ENCODE data around the gene MXD3. TPM values are rescaled to one million over a fixed set of nuclear protein-coding genes. Genes with fewer than 3 reads are reported as not detected.
"Not testable (repeated sequence)": the region's sequence is repeated elsewhere in the genome, so short reads cannot be mapped to it uniquely, and the experiment has no call there.

Gene MXD3
- polyA plus RNA-seq, 2 of the 4 experiments (the other 2 are of a cell fraction), result 5.3 to 16.9 TPM

GRCh38 chr5:177347699-177348098 is 36.0 kb upstream of the MXD3 start:
- CTCF ChIA-PET, result interaction anchor here (0.6 to 1.4 kb wide), 5 partner anchors 14 to 139 kb away, joined by 3 to 6 read pairs (median 3); no protein-coding TSS in a partner anchor
- WGBS (ENCODE audit: missing lambda C conversion rate), result 94% methylated on average over 4 of the region's 4 CpGs
- no peak for FAIRE-seq
- ATAC-seq, result no peak
- Histone ChIP-seq H3K4me1 (peaks cover 21% of the 10 kb centered on the region), H3K4me3 (no peak overlapping the region), H3K9me3 (no peaks in the 10 kb centered on the region), H3K27ac (no peak overlapping the region), H3K4me2 (no peak overlapping the region)
- DNase-seq (ENCODE audit: low read depth in 1 of 2, low spot score in 1 of 2), result no peak
- POLR2A ChIA-PET, result no interaction called here
- TF ChIP-seq NR3C1 (IDR thresholded peaks at IDR 0.05) (no peak), ZFP36 (IDR thresholded peaks at IDR 0.05; ENCODE audit: borderline replicate concordance, partially characterized antibody) (no peak)

DNA sequence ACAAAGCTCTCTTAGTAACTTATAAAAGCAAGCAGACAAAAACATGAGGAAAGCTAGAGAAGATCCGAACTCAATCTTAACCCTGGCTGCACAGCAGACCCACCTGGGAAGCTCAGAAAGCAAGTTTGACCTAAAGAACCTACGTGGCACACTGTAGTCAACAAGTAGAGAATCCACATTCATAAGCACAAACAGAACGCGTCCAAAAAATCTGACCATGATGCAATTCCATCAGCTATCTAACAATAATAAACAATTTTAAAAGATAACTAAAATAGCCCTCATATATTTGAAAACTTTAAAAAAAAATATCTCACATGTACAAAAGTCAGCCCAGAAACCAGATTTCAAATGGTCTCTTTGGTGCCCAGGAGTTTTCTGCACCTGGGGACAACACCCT is 35.1 kb upstream of the MXD3 start:
- ATAC-seq (no peak), DNase-seq (ENCODE audit: low read depth in 1 of 2, low spot score in 1 of 2) (no peak), FAIRE-seq (no peak)
- ChIA-PET POLR2A (interaction anchor here (0.6 kb wide), 1 partner anchor 79 kb away, joined by 3 read pairs; the partner anchor contains the start of gene GRK6), CTCF (interaction anchor here (0.9 to 2.1 kb wide), 6 partner anchors 9 to 108 kb away, joined by 3 to 9 read pairs (median 5); no protein-coding TSS in a partner anchor)
- Histone ChIP-seq H3K4me3 (no peak overlapping the region), H3K9me3 (no peaks in the 10 kb centered on the region), H3K27ac (no peak overlapping the region), H3K4me2 (no peak overlapping the region), H3K4me1 (peaks cover 21% of the 10 kb centered on the region)
- TF ChIP-seq EHF (CRISPR knock-in tag; IDR thresholded peaks at IDR 0.05) (no peak), HES2 (IDR thresholded peaks at IDR 0.05) (no peak), MAFK (IDR thresholded peaks at IDR 0.05; ENCODE audit: partially characterized antibody) (no peak), CEBPB (IDR thresholded peaks at IDR 0.05) (no peak), PHF8 (IDR thresholded peaks at IDR 0.05; ENCODE audit: borderline replicate concordance, low read depth) (no peak), FOSL2 (IDR thresholded peaks at IDR 0.05) (no peak), FOSL2 (CRISPR knock-in tag; IDR thresholded peaks at IDR 0.05) (no peak), RARB (CRISPR knock-in tag; IDR thresholded peaks at IDR 0.05) (no peak)
- WGBS (ENCODE audit: missing lambda C conversion rate), result 59% methylated on average over 4 of the region's 4 CpGs

DNA sequence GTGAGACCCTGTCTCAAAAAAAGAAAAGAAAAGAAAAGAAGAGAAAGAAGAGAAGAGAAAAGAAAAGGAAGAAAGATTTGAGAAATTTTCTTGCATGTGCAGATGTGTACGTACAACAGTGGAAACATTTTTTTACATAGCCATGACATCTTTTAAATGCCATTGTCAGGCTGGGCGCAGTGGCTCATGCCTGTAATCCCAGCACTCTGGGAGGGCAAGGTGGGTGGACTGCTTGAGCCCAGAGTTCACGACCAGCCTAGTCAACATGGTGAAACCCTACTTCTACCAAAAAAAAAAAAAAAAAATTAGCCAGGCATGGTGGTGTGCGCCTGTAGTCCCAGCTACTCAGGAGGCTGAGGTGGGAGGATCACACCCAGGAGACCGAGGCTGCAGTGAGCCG is 33.2 kb upstream of the MXD3 start:
- no peak overlapping the region for H3K4me2 ChIP-seq
- H3K4me3 ChIP-seq, result no peak overlapping the region
- H3K4me1 ChIP-seq, result peaks cover 13% of the 10 kb centered on the region; the same call in 2 of the 3 replicates
- no peaks in the 10 kb centered on the region for H3K9me3 ChIP-seq
- POLR2A ChIA-PET, result no interaction called here
- H3K27ac ChIP-seq, result no peak overlapping the region
- 93% methylated on average over 6 of the region's 6 CpGs for WGBS (ENCODE audit: missing lambda C conversion rate)
- TF ChIP-seq ZFP36 (IDR thresholded peaks at IDR 0.05; ENCODE audit: borderline replicate concordance, partially characterized antibody), result no peak
- no peak for TF ChIP-seq GATA3 (IDR thresholded peaks at IDR 0.05; ENCODE audit: borderline replicate concordance)
- no peak for TF ChIP-seq NR3C1 (IDR thresholded peaks at IDR 0.05)
- TF ChIP-seq JUNB (IDR thresholded peaks at IDR 0.05), result no peak
- no peak for TF ChIP-seq ZNF302 (CRISPR knock-in tag; IDR thresholded peaks at IDR 0.05)
- TF ChIP-seq HOXA7 (CRISPR knock-in tag; IDR thresholded peaks at IDR 0.05), result no peak
- TF ChIP-seq, protein P1, sequence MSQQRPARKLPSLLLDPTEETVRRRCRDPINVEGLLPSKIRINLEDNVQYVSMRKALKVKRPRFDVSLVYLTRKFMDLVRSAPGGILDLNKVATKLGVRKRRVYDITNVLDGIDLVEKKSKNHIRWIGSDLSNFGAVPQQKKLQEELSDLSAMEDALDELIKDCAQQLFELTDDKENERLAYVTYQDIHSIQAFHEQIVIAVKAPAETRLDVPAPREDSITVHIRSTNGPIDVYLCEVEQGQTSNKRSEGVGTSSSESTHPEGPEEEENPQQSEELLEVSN (IDR thresholded peaks at IDR 0.05; ENCODE audit: borderline replicate concordance, low read depth), result no peak
- FAIRE-seq, result no peak
- CTCF ChIA-PET, result interaction anchor here (1.1 to 1.5 kb wide), 3 partner anchors 11 to 27 kb away, joined by 3 to 4 read pairs (median 3); no protein-coding TSS in a partner anchor
- no peak for DNase-seq (ENCODE audit: low read depth in 1 of 2, low spot score in 1 of 2)
- no peak for ATAC-seq

DNA sequence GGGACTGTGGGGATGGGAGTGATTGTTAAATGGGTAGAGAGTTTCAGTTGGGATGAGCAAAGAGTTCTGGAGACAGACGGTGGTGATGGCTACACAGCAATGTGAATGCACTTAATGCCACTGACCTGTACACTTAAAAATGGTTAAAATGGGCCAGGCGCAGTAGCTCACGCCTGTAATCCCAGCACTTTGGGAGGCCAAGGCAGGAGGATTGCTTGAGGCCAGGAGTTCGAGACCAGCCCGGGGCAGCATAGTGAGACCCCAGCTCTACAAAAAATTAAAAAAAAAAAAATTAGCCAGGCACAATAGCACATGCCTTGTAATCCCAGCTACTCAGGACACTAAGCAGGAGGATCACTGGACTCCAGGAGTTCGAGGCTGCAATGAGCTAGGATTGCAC is 32.1 kb upstream of the MXD3 start:
- CTCF ChIA-PET, result interaction anchor here (0.7 to 1.3 kb wide), 3 partner anchors 12 to 26 kb away, joined by 3 to 4 read pairs (median 3); no protein-coding TSS in a partner anchor

GRCh38 chr5:177343000-177343399 is 31.3 kb upstream of the MXD3 start:
- not testable (repeated sequence) for H3K4me2 ChIP-seq; H3K27ac ChIP-seq; DNase-seq (ENCODE audit: low read depth in 1 of 2, low spot score in 1 of 2); ATAC-seq; H3K4me1 ChIP-seq; H3K9me3 ChIP-seq; FAIRE-seq; H3K4me3 ChIP-seq
- CTCF ChIA-PET, result interaction anchor here (1.7 kb wide), 1 partner anchor 25 kb away, joined by 5 read pairs; no protein-coding TSS in a partner anchor
- 95% methylated on average over 14 of the region's 14 CpGs for WGBS (ENCODE audit: missing lambda C conversion rate)
- POLR2A ChIA-PET, result interaction anchor here (0.6 kb wide), 1 partner anchor 206 kb away, joined by 4 read pairs; no protein-coding TSS in a partner anchor

More for the DNA sequence above, 32.1 kb upstream of the MXD3 start:
- WGBS (ENCODE audit: missing lambda C conversion rate), result 90% methylated on average over 6 of the region's 6 CpGs
- H3K4me3 ChIP-seq, result no peak overlapping the region
- no peak for ATAC-seq
- no peak for DNase-seq (ENCODE audit: low read depth in 1 of 2, low spot score in 1 of 2)
- no peak for TF ChIP-seq CBX8 (IDR thresholded peaks at IDR 0.05)
- no peak for TF ChIP-seq KDM1A (IDR thresholded peaks at IDR 0.05; ENCODE audit: low read depth)
- TF ChIP-seq HEYL (CRISPR knock-in tag; IDR thresholded peaks at IDR 0.05), result no peak
- no peak for TF ChIP-seq JUNB (IDR thresholded peaks at IDR 0.05)
- TF ChIP-seq ZNF302 (CRISPR knock-in tag; IDR thresholded peaks at IDR 0.05), result no peak
- no peak for TF ChIP-seq JUN (IDR thresholded peaks at IDR 0.05)
- TF ChIP-seq NPAS2 (CRISPR knock-in tag; IDR thresholded peaks at IDR 0.05; ENCODE audit: borderline replicate concordance), result no peak
- no peak for TF ChIP-seq RCOR1 (IDR thresholded peaks at IDR 0.05; ENCODE audit: low read depth, low read length)
- no peak for TF ChIP-seq ZC3H11A (IDR thresholded peaks at IDR 0.05)
- TF ChIP-seq CHD4 (IDR thresholded peaks at IDR 0.05; ENCODE audit: borderline replicate concordance), result no peak
- TF ChIP-seq PBX3 (IDR thresholded peaks at IDR 0.05), result no peak
- no peak for TF ChIP-seq SMC3 (IDR thresholded peaks at IDR 0.05)
- TF ChIP-seq CEBPB (IDR thresholded peaks at IDR 0.05), result no peak
- no peak for TF ChIP-seq HOXB13 (CRISPR knock-in tag; IDR thresholded peaks at IDR 0.05; ENCODE audit: low read depth)
- no peak for TF ChIP-seq RNF2 (IDR thresholded peaks at IDR 0.05; ENCODE audit: borderline replicate concordance, low read depth)
- TF ChIP-seq SREBF2 (IDR thresholded peaks at IDR 0.05), result no peak
- TF ChIP-seq HOXB5 (CRISPR knock-in tag; IDR thresholded peaks at IDR 0.05), result no peak
- TF ChIP-seq MAFK (IDR thresholded peaks at IDR 0.05; ENCODE audit: partially characterized antibody), result no peak
- TF ChIP-seq, protein P1 (IDR thresholded peaks at IDR 0.05; ENCODE audit: borderline replicate concordance, low read depth), result no peak
- no peak overlapping the region for H3K4me2 ChIP-seq
- POLR2A ChIA-PET, result no interaction called here
- H3K27ac ChIP-seq, result no peak overlapping the region
- FAIRE-seq, result no peak
- 0 out of 3 replicates have a peak, but pooled peaks cover 9% of the 10 kb centered on the region for H3K4me1 ChIP-seq
- no peaks in the 10 kb centered on the region for H3K9me3 ChIP-seq

All from A549 (cell line).